Calu3 (cell line): Measurements from ENCODE around the gene TRIM17. TPM values are rescaled to one million over a fixed set of nuclear protein-coding genes. Genes with fewer than 3 reads are reported as not detected.

Experiments used
- BruUV-seq: library from RNA; stranded (reverse); fragments of 400-500 nt; replicated peaks from 2 replicates; lab custom pipeline; 2021; lab: Mats Ljungman, UMichigan
- CTCF ChIA-PET: fragments of 300-600 bp; sonication (Branson Sonifier 250); formaldehyde crosslinking; loops from one replicate; lab custom pipeline; 2022; ENCODE audit warnings: antibody characterized with exemption; lab: Charles Lee
- DNase-seq: peaks from one replicate; pipeline ENCODE4 v3.0.0; 2022
- H3K27ac Mint-ChIP-seq: one replicate; pipeline ENCODE4 v1.8.0; 2022; ENCODE audit warnings: mixed read lengths; ENCODE audit not compliant: unreplicated experiment
- H3K27me3 Mint-ChIP-seq: one replicate; pipeline ENCODE4 v1.8.0; 2022; ENCODE audit warnings: mixed read lengths; ENCODE audit not compliant: unreplicated experiment
- H3K36me3 Mint-ChIP-seq: one replicate; pipeline ENCODE4 v1.8.0; 2022; ENCODE audit warnings: mild to moderate bottlenecking, moderate library complexity, mixed read lengths; ENCODE audit not compliant: insufficient read depth, unreplicated experiment
- H3K4me1 Mint-ChIP-seq: one replicate; pipeline ENCODE4 v1.8.0; 2022; ENCODE audit warnings: mild to moderate bottlenecking, low read depth, mixed read lengths; ENCODE audit not compliant: unreplicated experiment
- H3K4me3 Mint-ChIP-seq: one replicate; pipeline ENCODE4 v1.8.0; 2022; ENCODE audit warnings: mild to moderate bottlenecking, low read depth, moderate library complexity, mixed read lengths; ENCODE audit not compliant: unreplicated experiment
- H3K9me3 Mint-ChIP-seq: one replicate; pipeline ENCODE4 v1.8.0; 2022; ENCODE audit warnings: low read depth, mixed read lengths; ENCODE audit not compliant: unreplicated experiment
- CTCF ChIP-seq: fragments of 200-600 bp; IDR thresholded peaks from one replicate; pipeline ENCODE4 v1.8.0; 2022; ENCODE audit warnings: antibody characterized with exemption; ENCODE audit not compliant: unreplicated experiment
- intact Hi-C: fragments of 100-400 bp; cut with micrococcal nuclease; formaldehyde crosslinking; loops from one replicate; pipeline ENCODE4 v1.10.0; 2022; ENCODE audit not compliant: unreplicated experiment
- total RNA-seq: library from RNA; stranded (reverse); gene quantifications from 2 replicates; pipeline ENCODE4 v1.2.3, GENCODE V29; 2022

The TRIM17 gene
- total RNA-seq, 1 experiment from 2014 or later = 3.8 TPM

- H3K27ac Mint-ChIP-seq = no peak overlapping the region
- intact Hi-C loops = loop anchor here (5.0 kb wide), 1 partner anchor 42 kb away; a partner anchor contains a TSS
- DNase-seq = no peak
- no peak for TF ChIP-seq CTCF
- H3K4me3 Mint-ChIP-seq = peak overlapping the region; percentile 73
- CTCF ChIA-PET = interaction anchor here (1.1 kb wide), 1 partner anchor 9 kb away, joined by 8 read pairs; the partner anchor contains the start of gene TRIM11
- no peaks in the 10 kb centered on the region for H3K9me3 Mint-ChIP-seq
- H3K4me1 Mint-ChIP-seq = peaks cover 40% of the 10 kb centered on the region
- H3K36me3 Mint-ChIP-seq = peaks cover 40% of the 10 kb centered on the region
- no peaks in the 10 kb centered on the region for H3K27me3 Mint-ChIP-seq
- no TSS peak for BruUV-seq
Observed at GRCh38 chr1:228415221-228415620, 1.4 kb downstream of the TRIM17 start.

GRCh38 chr1:228414511-228415211 is 2.0 kb downstream of the TRIM17 start:
- intact Hi-C loops = loop anchor here (5.0 kb wide), 1 partner anchor 43 kb away; a partner anchor contains a TSS
- BruUV-seq = no TSS peak

GRCh38 chr1:228413241-228414010 is 3.2 kb downstream of the TRIM17 start:
- CTCF ChIA-PET = interaction anchor here (0.6 kb wide), 1 partner anchor 82 kb away, joined by 3 read pairs; no protein-coding TSS in a partner anchor
- peaks cover 46% of the 10 kb centered on the region for H3K4me1 Mint-ChIP-seq
- H3K4me3 Mint-ChIP-seq = no peak overlapping the region
- no peak for DNase-seq
- peaks cover 44% of the 10 kb centered on the region for H3K36me3 Mint-ChIP-seq
- BruUV-seq = no TSS peak
- H3K27me3 Mint-ChIP-seq = no peaks in the 10 kb centered on the region
- intact Hi-C loops = no loop called here
- peak overlapping the region; percentile 27 for H3K27ac Mint-ChIP-seq
- TF ChIP-seq CTCF = no peak
- no peaks in the 10 kb centered on the region for H3K9me3 Mint-ChIP-seq

More at GRCh38 chr1:228414511-228415211, 2.0 kb downstream of the TRIM17 start:
- no peak for DNase-seq
- CTCF ChIA-PET = interaction anchor here (1.1 kb wide), 1 partner anchor 8 kb away, joined by 8 read pairs; the partner anchor contains the start of gene TRIM11
- peaks cover 46% of the 10 kb centered on the region for H3K4me1 Mint-ChIP-seq
- H3K4me3 Mint-ChIP-seq = peak overlapping the region; percentile 73
- no peaks in the 10 kb centered on the region for H3K27me3 Mint-ChIP-seq
- no peak overlapping the region for H3K27ac Mint-ChIP-seq
- H3K9me3 Mint-ChIP-seq = no peaks in the 10 kb centered on the region
- H3K36me3 Mint-ChIP-seq = peaks cover 44% of the 10 kb centered on the region
- no peak for TF ChIP-seq CTCF

- CTCF ChIA-PET = interaction anchor here (0.6 to 0.7 kb wide), 3 partner anchors 46 to 407 kb away, joined by 3 to 7 read pairs (median 5); a partner anchor contains a TSS
- no peak overlapping the region for H3K4me3 Mint-ChIP-seq
- peaks cover 38% of the 10 kb centered on the region for H3K36me3 Mint-ChIP-seq
- no TSS peak for BruUV-seq
- intact Hi-C loops = no loop called here
- no peak overlapping the region for H3K27ac Mint-ChIP-seq
- H3K27me3 Mint-ChIP-seq = no peaks in the 10 kb centered on the region
- DNase-seq = no peak
- no peaks in the 10 kb centered on the region for H3K9me3 Mint-ChIP-seq
- H3K4me1 Mint-ChIP-seq = peaks cover 38% of the 10 kb centered on the region
- TF ChIP-seq CTCF = no peak
Observed at GRCh38 chr1:228411548-228412430, 4.9 kb downstream of the TRIM17 start.
